HG03196 (cell line): Measurements from ENCODE around the gene UGGT2.
A peak's percentile ranks its signal among the peaks of the same experiment; 100 is the strongest.
"Not testable (repeated sequence)": the region's sequence is repeated elsewhere in the genome, so short reads cannot be mapped to it uniquely, and the experiment has no call there.

ENCODE experiments used
- ATAC-seq: cut with Tn5 transposase; IDR thresholded peaks from one replicate; pipeline ENCODE4 v1.9.1; 2021; ENCODE audit not compliant: unreplicated experiment

Gene UGGT2

GRCh38 chr13:95970878-95971277 lies 82.3 kb downstream of the UGGT2 start:
- no peak for ATAC-seq

- ATAC-seq, result no peak
Measured at GRCh38 chr13:95968906-95969305, 84.3 kb downstream of the UGGT2 start.

DNA sequence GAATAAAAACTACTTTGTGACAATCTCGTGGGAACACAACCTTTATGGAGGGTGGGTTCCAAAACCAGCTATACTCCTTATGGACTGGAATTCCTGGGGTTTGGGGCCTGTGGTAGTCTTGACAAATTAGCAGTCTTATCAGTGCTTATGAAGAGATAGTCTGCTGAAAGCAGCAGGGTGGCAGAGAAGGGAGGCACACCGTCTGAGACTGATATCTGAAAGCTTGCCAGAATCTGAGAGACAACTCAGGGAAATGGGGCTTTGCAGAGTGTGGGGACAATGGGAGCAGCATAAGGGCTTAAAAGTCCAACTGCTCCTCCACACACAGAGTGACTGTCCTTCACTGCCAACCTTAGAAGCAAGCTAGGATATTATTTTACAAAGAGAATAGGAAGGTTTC lies 95.9 kb downstream of the UGGT2 start:
- ATAC-seq, result no peak

DNA sequence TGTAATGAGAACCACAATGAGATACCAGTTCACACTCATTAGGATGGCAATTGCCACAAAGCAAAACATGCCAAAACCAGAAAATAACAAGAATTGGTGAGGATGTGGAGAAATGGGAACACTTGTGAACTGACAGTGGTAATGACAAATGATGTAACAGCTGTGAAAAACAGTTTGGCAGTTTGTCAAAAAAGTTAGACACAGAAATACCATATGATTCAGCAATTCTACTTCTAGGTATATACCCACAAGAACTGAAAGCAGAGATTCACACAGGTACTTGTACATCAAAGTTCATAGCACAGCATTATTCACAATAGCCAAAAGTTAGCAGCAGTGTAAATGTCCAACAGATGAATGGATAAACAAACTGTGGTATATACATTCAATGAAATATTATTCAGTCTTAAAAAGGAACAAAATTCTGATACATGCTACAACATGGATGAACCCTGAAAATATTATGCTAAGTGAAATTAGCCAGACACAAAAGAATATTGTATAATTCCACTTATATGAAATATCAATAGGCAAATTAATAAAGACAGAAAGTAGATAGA lies 96.5 kb downstream of the UGGT2 start:
- ATAC-seq, result no peak

- ATAC-seq, result no peak
Measured at GRCh38 chr13:95955719-95956118, 97.5 kb downstream of the UGGT2 start.

GRCh38 chr13:95955255-95955654 lies 97.9 kb downstream of the UGGT2 start:
- peak; percentile 75 for ATAC-seq

DNA sequence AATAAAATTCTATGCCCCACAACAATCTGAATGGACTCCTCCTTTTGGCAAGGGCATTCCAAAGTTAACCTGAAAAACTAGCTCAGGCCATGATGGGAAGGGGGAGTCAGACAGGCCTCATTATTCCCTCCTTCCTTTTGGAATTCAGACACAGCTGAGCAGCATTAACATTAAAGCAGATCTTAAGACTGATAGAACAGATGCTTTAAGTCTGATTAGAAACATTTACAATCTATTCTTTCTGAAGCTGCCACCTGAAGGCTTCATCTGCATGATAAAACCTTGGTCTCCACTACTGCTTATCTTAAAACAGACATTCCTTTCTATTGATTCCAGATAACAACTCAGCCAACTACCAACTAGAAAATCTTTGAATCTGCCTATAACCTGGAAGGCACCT lies 98.9 kb downstream of the UGGT2 start:
- ATAC-seq, result no peak

DNA sequence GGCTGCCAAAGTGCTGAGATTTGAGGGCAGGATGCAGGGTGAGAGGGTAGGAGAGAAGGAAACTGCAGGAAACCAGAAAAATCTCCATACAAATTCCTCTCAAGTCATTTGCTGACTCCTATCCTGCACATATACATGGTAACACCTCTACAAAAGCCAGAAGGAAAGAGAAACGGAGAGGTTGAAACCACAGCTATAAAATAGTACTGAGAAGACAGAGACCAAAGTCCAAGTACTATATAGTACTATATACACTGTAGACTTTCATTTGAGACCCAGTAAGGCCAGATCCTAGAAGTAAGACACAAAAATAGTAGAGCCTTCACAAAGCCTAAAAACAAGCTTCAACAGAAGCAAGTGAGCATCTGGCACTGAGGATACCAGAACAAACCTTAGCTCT lies 103.1 kb downstream of the UGGT2 start:
- ATAC-seq, result no peak

GRCh38 chr13:95948656-95949055 lies 104.5 kb downstream of the UGGT2 start:
- ATAC-seq, result no peak

DNA sequence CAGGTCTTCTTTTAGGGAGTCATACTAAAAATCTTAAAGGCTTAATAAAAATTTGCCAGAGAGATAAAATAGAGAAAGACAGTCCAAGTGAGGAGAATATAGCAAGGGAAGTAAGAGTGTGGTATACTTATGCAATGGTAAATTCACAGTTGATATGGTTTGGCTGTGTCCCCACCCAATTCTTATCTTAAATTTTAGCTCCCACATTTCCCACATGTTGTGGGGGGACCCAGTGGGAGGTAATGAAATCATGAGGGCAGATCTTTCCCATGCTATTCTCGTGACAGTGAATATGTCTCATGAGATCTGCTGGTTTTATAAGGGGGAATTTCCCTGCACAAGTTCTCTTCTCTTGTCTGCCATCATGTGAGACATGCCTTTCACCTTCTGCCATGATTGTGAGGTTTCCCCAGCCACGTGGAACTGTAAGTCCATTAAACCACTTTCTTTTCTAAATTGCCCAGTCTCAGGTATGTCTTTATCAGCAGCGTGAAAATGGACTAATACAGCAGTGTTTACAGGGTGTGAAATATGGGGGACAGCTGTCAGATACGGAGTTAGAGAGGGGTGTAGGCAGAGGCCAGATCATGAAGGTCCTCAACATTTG lies 115.4 kb downstream of the UGGT2 start:
- no peak for ATAC-seq

DNA sequence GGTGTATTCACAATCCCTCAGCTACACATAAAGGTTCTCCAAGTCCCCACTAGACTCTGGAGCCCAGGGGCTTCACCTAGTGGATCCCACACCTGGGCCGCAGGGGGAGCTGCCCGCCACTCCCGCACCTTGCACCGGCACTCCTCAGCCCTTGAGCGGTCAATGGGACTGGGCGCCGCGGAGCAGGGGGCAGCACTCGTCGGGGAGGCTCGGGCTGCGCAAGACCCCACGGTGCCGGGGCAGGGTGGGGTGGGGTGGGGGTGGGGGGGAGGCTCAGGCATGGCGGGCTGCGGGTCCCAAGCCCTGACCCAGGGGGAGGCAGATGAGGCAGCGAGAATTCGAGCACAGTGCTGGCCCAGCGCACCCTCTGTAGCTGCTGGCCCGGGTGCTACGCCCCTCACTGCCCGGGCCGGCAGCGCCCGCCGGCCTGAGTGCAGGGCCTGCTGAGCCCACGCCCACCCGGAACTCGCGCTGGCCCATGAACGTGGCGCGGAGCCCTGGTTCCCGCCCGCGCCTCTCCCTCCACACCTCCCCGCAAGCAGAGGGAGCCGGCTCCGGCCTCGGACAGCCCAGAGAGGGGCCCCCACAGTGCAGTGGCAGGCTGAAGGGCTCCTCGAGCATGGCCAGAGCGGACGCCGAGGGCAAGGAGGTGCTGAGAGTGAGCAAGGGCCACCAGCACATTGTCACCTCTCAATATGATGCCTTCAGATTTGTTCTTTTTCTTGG lies 121.7 kb downstream of the UGGT2 start:
- ATAC-seq, result no peak

- ATAC-seq, result no peak
Measured at GRCh38 chr13:95929430-95929829, 123.8 kb downstream of the UGGT2 start.

DNA sequence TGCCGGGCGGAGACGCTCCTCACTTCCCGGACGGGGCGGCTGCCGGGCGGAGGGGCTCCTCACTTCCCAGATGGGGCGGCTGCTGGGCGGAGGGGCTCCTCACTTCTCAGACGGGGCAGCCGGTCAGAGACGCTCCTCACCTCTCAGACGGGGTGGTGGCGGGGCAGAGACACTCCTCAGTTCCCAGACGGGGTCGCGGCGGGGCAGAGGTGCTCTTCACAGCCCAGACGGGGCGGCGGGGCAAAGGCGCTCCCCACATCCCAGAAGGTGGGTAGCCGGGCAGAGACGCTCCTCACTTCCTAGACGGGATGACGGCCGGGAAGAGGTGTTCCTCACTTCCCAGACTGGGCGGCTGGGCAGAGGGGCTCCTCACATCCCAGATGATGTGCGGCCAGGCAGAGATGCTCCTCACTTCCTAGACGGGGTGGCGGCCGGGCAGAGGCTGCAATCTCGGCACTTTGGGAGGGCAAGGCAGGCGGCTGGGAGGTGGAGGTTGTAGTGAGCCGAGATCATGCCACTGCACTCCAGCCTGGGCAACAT lies 124.8 kb downstream of the UGGT2 start:
- ATAC-seq, result not testable (repeated sequence)

GRCh38 chr13:95926231-95926630 lies 127.0 kb downstream of the UGGT2 start:
- ATAC-seq, result no peak

DNA sequence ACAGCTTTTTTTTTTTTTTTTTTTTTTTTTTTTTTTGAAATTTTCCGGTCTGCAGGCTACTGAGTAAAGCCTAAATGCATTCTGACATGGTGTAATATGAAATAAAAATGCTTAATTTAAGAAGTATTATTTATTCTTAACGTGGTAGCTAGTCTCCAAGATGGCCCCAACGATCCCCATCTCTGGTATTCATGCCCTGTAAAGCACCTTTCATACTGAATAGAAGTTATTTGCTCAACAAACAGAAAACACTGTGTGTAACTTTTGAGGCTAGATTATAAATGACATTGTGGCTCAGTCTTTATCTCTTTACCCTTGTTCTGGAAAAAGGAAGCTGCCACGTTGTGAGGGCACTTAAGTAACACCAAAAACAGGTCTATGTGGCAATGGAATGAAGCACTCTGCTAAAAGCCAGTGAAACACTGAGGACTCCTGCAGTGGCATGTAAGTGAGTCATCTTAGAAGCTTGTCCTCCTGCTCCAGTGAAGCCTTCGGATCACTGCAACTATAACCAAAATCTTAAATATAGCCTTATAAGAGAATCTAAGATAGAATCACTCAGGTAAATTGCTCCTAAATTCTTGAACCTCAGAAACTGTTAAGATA lies 128.7 kb downstream of the UGGT2 start:
- ATAC-seq, result no peak

- ATAC-seq, result no peak
Measured at GRCh38 chr13:95921485-95921884, 131.7 kb downstream of the UGGT2 start.

DNA sequence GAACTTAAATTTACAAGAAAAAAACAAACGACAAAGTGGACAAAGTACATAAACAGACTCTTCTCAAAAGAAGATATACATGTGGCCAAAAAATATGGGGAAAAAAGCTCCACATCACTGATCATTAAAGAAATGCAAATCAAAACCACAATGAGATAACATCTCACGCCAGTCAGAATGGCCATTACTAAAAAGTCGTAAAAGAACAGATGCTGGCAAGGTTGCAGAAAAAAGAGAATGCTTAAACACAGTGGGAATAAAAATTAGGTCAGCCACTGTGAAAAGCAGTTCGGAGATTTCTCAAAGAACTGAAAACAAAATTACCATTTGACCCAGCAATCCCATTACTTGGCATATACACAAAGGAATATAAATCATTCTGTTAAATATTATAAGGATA lies 132.7 kb downstream of the UGGT2 start:
- no peak for ATAC-seq

DNA sequence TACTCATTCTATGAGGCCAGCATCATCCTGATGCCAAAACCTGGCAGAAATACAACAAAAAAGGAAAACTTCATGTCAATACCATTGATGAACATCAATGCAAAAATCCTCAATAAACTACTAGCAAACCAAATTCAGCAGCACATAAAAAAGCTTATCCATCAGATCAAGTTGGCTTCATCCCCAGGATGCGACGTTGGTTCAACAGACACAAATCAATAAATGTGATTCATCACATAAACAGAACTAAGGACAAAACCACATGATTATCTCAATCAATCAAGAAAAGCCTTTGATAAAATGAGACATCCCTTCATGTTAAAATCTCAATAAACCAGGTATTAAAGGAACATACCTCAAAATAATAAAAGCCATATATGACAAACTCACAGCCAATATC lies 134.3 kb downstream of the UGGT2 start:
- ATAC-seq, result no peak

GRCh38 chr13:95914991-95915501 lies 138.2 kb downstream of the UGGT2 start:
- no peak for ATAC-seq

DNA sequence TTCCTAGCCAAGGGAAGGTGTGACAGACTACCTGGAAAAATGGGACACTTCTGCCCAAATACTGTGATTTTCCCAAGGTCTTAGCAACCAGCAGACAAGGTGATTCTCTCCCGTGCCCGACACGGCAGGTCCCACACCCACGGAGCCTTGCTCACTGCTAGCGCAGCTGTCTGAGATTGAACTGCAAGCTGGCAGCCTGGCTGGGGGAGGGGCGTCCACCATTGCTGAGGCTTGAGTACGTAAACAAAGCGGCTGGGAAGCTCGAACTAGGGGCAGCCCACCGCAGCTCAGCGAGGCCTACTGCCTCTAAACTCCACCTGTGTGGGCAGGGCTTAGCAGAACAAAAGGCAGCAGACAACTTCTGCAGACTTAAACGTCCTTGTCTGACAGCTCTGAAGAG lies 146.2 kb downstream of the UGGT2 start:
- ATAC-seq, result no peak

- no peak for ATAC-seq
Measured at GRCh38 chr13:95903569-95903968, 149.6 kb downstream of the UGGT2 start.

- ATAC-seq, result no peak
Measured at GRCh38 chr13:95902741-95903140, 150.5 kb downstream of the UGGT2 start.
